Measurements from ENCODE around the gene AHNAK.
A peak's percentile ranks its signal among the peaks of the same experiment; 100 is the strongest.
"Not testable (repeated sequence)": the region's sequence is repeated elsewhere in the genome, so short reads cannot be mapped to it uniquely, and the experiment has no call there.

AHNAK gene

GRCh38 chr11:62546244-62546928, at the start of gene AHNAK:
Gene AHNAK (minus strand): TSS chr11:62546806. CDS start chr11:62536098, 10,708 bp downstream.
- DNase-seq (ENCODE audit: low read depth), result no peak
- H3K4me3 ChIP-seq (ENCODE audit: low read depth, low read length), result peak within 1 kb of the TSS; percentile 97

GRCh38 chr11:62595124-62595523, 48.5 kb upstream of the AHNAK start:
- DNase-seq (ENCODE audit: low read depth), result no peak

DNA sequence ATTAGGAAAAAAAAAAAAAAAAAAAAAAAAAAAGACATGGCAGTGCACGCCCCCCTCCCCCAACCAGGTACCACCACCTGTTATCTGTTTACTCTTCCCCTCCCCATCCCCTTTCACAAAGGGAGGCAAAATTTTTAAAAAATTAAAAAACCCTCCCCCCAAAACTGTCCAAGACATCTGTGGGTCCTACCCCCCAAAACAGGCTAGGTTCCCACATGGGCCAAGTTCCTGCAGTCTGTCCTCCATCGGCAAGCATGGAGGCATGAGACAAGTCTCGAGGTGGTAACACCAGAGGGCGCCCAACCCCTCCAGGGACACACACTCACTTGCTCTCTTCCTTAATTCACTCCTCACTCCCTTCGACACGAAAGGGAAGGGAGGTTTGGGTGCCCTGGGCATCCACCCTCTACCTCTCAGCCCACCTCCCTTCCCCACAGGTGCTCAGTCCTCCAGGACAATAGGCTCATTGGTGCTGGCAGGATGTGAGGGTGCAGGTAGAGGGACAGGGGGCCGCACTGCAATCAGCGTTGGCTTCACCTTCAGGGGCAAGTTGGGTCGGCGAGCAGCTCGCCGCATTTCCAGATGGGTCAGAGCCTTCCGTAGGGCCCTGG, 46.9 kb upstream of the AHNAK start:
- H3K4me3 ChIP-seq (ENCODE audit: low read depth, low read length), result no peak overlapping the region
- DNase-seq (ENCODE audit: low read depth), result no peak

More at GRCh38 chr11:62595124-62595523, 48.5 kb upstream of the AHNAK start:
- H3K4me3 ChIP-seq (ENCODE audit: low read depth, low read length), result no peak overlapping the region

- no peak overlapping the region for H3K4me3 ChIP-seq (ENCODE audit: low read depth, low read length)
- DNase-seq (ENCODE audit: low read depth), result no peak
Measured at GRCh38 chr11:62592989-62593421, 46.4 kb upstream of the AHNAK start.

- H3K4me3 ChIP-seq (ENCODE audit: low read depth, low read length), result peak overlapping the region; percentile 95
- no peak for DNase-seq (ENCODE audit: low read depth)
Measured at GRCh38 chr11:62592146-62592815, 45.7 kb upstream of the AHNAK start.

DNA sequence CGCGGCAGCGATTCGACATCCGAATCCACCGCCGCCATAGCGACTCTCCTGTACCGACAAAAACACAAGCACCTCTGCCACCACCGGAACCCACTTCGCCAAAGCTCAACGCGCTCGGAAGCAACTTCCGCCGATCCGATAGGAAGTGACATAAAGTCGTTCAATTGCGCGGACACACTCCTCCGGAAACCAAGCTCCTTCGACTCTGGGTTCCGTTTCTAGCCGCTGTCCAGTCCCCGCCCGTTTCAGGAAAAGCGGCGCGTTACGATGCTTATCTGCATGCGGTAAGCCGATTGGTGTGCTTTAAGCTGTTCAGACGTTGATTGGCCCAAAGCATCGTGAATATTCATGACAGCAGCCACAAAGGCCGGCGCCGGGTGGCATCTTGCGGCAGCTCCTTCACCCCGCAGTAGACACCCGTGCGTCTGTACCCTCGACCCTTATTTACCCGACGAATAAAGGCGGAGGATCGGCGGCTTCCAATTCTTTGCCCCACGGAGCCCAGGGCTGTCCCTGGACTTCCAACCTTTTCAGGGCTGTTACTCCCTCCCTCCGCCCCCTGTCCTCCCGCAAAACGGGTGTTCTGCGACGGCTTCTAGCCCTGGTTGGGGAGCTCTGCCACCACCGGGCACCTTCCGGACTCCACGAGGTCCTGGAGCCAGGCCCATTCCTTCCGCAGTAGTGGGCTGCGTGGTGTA, 45.0 kb upstream of the AHNAK start, which contains the start of gene TUT1:
TSS of gene TUT1 (minus strand) at position 76 of the 698 bp plus-strand sequence. CDS start at position 38, 38 bp downstream.
- DNase-seq (ENCODE audit: low read depth), result peak; percentile 99
- H3K4me3 ChIP-seq (ENCODE audit: low read depth, low read length), result peak within 1 kb of the TSS; percentile 95

- no peak for DNase-seq (ENCODE audit: low read depth)
- H3K4me3 ChIP-seq (ENCODE audit: low read depth, low read length), result no peak overlapping the region
Measured at GRCh38 chr11:62588966-62589637, 42.5 kb upstream of the AHNAK start.

- H3K4me3 ChIP-seq (ENCODE audit: low read depth, low read length); DNase-seq (ENCODE audit: low read depth): not testable (repeated sequence)
Measured at GRCh38 chr11:62585356-62585755, 38.8 kb upstream of the AHNAK start.

GRCh38 chr11:62581735-62582134, 35.1 kb upstream of the AHNAK start:
- H3K4me3 ChIP-seq (ENCODE audit: low read depth, low read length); DNase-seq (ENCODE audit: low read depth): not testable (repeated sequence)

GRCh38 chr11:62580959-62581715, 34.5 kb upstream of the AHNAK start:
- no peak overlapping the region for H3K4me3 ChIP-seq (ENCODE audit: low read depth, low read length)
- DNase-seq (ENCODE audit: low read depth), result no peak

- no peak for DNase-seq (ENCODE audit: low read depth)
- no peak overlapping the region for H3K4me3 ChIP-seq (ENCODE audit: low read depth, low read length)
Measured at GRCh38 chr11:62579252-62579651, 32.6 kb upstream of the AHNAK start.

GRCh38 chr11:62578541-62578940, 31.9 kb upstream of the AHNAK start:
- DNase-seq (ENCODE audit: low read depth), result no peak
- H3K4me3 ChIP-seq (ENCODE audit: low read depth, low read length), result no peak overlapping the region

GRCh38 chr11:62577046-62577714, 30.6 kb upstream of the AHNAK start:
- DNase-seq (ENCODE audit: low read depth), result no peak
- H3K4me3 ChIP-seq (ENCODE audit: low read depth, low read length), result no peak overlapping the region

DNA sequence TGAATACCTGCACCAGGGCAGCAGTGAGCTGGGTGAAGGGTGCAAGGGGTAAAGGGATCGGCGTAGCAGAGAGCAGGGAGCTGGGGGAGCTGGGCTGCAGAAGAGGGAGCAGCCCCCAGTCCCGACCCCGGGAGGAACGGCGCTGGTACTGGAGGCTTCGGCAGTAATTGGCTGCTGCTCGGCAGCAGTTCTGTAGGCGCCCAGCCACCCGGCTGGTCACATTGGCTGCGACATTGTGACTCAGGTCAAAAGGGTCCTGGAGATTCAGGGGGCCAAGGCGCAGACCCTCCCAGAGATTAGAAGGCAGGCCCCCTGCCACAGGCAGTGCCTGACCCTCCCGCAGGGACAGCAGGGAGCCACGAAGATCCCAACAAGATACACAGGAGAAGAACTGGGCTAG, 29.2 kb upstream of the AHNAK start:
- H3K4me3 ChIP-seq (ENCODE audit: low read depth, low read length), result no peak overlapping the region
- DNase-seq (ENCODE audit: low read depth), result no peak

GRCh38 chr11:62575156-62575555, 28.6 kb upstream of the AHNAK start:
- DNase-seq (ENCODE audit: low read depth), result no peak
- peak overlapping the region; percentile 62 for H3K4me3 ChIP-seq (ENCODE audit: low read depth, low read length)

GRCh38 chr11:62574363-62575071, 27.9 kb upstream of the AHNAK start:
- DNase-seq (ENCODE audit: low read depth), result no peak
- peak overlapping the region; percentile 62 for H3K4me3 ChIP-seq (ENCODE audit: low read depth, low read length)

DNA sequence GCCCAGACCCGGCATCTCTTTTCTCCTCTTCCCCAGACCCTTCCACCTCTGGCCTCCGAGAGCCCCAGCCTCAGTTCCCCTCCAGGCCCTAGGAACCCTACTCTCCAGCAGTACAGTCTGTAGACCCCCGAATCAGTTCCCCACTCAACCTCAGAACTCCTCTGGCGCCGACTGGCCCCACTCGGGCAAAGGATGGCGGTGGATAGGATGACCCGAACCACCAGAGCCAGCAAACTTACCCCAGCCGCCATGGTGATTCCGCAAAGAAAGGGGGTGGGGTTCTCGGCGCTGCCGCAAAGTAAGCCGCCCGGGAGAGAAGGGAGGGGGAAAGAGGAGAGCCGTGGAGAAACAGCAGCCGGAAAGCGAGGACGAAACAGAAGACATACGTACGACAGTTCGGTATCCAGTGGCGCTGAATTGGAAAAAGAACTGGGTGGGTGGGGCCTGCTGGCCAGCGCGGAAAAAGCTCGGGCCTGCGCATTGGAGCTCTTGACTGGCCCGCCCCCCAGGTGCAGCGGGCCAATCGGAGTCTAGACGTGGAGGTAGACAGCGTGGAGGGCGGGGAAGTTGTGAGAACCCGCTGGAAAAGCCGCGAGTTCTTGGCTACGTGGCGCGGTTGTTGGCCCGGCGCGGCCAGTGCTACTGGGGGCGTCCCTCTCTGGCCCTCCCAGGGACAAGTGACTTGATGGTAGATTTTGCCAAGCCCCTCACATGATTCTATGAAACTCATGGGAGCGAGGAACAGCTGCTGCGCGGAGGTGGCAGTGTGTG, 27.2 kb upstream of the AHNAK start, which contains the start of gene EEF1G:
TSS of gene EEF1G (minus strand) at position 300 of the 771 bp plus-strand sequence. CDS start at position 251, 49 bp downstream.
- peak; percentile 100 for DNase-seq (ENCODE audit: low read depth)
- peak within 1 kb of the TSS; percentile 98 for H3K4me3 ChIP-seq (ENCODE audit: low read depth, low read length)
